Skin epidermis (tissue), 12 donors: ENCODE measurements around the gene EXOC2.
A peak's percentile ranks its signal among the peaks of the same experiment; 100 is the strongest.

Source experiments
- H3K27ac ChIP-seq, 21 experiments: fragments of 200-600 bp; sonication (generic) in 11 of 21; one replicate each; pipeline ENCODE4 v1.5.0; 2020; ENCODE audit warnings: mild to moderate bottlenecking in 3 of 21, inconsistent platforms in 2 of 21, moderate library complexity in 2 of 21
- H3K4me3 ChIP-seq, 7 experiments: fragments of 200-600 bp; sonication (generic) in 2 of 7; one replicate each; pipeline ENCODE4 v1.5.0; 2020; ENCODE audit warnings: inconsistent platforms in 2 of 7, mild to moderate bottlenecking in 2 of 7, moderate library complexity in 1 of 7

Gene EXOC2

DNA sequence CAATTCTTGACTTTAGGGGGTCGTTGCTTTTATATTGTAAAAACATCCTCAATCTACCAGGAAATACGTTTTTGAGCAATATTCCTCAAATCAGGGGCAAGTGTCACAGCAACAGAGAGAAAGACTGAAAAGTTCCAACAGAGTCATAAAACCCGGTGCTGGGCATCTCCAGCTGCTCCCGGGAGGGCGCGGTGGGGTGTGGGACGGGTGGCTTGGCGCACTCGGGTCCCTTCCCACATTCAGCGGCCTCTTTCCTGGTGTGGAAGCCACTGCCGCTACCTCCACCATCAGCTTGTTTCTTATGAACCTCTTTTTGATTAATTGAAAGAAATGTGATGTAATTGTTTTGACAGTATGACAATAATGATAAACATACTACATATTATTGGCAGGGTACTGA lies 203.2 kb downstream of the EXOC2 start:
- Histone ChIP-seq H3K27ac (peak overlapping the region in 1 of 21 experiments; percentile 67), H3K4me3 (no peak overlapping the region)

DNA sequence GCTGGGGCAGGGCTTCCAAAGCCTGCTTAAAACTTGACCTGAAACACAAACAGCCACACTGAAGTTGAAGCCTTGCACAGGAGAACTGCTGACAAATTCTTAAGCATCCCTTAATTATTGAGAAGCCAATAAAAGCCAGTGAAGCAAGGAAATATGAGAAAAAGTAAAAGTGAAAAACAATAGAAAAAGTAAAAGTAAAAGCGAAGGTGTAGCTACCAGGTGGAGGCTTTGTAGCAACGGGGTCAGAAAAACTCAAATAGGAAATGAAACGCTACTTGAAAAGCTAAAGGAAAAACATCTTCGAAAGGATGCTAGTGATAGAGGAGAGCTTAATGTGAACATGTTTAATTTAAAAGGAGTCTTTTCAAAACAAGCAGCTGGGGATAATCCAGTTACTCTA lies 203.9 kb downstream of the EXOC2 start:
- H3K4me3 ChIP-seq = no peak overlapping the region
- H3K27ac ChIP-seq = no peak overlapping the region

DNA sequence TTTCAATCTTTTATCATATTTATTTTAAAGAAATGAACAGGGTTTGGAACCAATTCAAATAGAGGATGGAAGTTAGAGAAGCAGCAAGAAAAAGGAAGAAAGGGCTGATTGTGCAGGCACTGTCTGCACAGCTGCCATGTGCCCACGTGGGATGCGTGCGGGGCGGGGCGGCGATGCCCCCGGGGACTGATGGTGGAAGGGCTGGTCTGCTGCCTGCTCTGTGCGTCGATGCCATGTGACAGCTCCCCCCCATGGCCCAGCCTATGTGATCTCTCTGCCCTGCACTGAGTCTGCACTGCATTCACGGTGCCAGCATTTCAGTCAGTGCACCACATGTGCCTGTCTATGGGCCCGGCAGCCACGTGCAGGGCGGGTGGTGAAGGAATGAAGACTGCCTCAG lies 205.0 kb downstream of the EXOC2 start:
- no peak overlapping the region for H3K4me3 ChIP-seq
- H3K27ac ChIP-seq = no peak overlapping the region

DNA sequence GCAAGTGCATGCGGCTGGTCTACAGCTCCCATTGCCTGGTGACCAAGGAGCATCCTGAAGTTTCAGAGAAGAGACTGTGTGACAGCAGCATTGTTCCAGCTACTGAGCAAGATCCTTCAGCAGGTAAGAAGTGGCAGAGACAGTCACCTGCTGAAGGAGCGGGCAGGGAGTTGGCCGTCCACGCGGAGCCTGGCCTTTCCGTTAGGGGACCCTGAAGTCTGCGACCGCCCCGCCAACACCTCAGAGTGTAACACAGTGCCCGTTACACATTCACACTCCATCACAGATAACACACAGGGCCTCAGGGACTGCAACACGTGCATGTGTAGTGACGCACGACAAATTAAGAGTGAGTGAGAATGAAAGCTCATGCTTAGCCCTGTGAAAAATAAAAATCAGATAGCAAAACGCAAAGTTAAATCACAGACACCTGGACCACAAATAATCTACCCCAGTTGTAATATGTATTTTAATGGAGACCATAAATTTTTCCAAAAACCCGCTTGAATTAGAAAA lies 207.2 kb downstream of the EXOC2 start:
- no peak overlapping the region for H3K4me3 ChIP-seq
- H3K27ac ChIP-seq = no peak overlapping the region

DNA sequence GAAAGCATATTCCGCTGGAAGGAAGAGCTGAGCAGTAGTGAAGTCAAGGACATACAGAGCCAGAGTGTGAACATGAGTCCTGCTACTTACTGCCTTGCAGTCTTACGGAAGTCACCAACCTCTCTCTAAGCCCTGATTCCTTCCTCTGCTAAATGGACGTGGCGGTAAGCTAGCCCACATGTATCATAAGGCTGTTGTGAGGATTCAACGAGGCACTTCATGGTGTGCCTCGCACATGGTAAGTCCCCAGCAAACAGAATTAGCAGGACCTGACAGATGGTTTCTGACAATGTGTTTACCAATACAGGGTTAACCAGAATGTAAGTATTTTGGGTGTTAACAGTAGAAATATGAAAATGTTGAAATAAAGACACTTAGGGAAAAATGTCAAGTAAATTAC lies 208.2 kb downstream of the EXOC2 start:
- no peak overlapping the region for H3K27ac ChIP-seq
- no peak overlapping the region for H3K4me3 ChIP-seq

DNA sequence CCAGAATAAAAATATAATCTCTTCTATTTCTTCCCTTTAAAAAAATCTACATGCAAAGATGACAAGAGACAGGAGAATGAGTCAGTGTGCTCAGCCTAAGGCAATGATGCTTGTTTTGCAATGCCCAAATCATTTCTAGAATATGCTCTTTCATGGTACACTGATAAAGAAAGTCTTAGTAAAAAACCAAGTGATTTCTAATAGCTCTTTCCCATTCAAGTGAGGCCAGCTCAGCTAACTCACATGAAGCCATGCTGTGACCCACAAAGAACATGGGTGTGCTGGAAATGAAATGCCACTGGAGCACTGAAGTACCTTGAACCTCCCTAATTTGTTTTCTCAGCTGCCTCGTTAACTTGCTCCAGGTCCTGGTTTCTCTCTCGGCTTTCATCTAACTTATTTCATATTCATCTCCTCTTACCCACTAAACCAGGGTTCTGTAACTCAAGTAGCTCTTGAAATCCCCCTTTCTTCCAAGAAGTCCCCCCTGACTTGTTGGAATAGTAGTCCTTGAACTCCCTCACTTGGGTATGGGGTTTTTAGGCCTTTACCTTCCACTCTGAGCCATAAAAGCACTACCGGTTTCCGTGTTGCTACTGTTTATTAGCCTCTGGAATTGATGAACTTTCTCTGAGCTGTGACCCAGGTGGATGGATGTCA lies 208.7 kb downstream of the EXOC2 start:
- Histone ChIP-seq H3K4me3 (no peak overlapping the region), H3K27ac (no peak overlapping the region)

DNA sequence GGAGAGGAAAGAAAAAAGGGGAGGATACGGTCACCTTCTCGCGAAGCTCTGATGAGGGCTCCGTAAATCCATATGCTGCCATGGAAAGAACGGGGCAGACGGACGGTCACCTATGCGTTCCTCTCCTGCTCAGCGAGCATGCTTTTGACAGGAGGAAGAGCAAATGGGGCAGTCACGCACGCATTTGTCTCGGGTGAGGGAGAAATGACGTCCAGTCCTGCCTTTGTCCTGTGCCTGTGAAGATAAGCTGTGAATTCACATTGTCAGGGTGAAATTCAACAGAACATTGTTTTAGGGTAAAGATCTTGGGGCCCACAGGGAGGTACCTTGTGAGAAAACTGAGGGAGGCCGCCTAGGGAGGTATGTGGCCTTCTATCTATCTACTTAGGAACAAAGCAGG lies 217.6 kb downstream of the EXOC2 start:
- no peak overlapping the region for H3K4me3 ChIP-seq
- H3K27ac ChIP-seq = no peak overlapping the region

DNA sequence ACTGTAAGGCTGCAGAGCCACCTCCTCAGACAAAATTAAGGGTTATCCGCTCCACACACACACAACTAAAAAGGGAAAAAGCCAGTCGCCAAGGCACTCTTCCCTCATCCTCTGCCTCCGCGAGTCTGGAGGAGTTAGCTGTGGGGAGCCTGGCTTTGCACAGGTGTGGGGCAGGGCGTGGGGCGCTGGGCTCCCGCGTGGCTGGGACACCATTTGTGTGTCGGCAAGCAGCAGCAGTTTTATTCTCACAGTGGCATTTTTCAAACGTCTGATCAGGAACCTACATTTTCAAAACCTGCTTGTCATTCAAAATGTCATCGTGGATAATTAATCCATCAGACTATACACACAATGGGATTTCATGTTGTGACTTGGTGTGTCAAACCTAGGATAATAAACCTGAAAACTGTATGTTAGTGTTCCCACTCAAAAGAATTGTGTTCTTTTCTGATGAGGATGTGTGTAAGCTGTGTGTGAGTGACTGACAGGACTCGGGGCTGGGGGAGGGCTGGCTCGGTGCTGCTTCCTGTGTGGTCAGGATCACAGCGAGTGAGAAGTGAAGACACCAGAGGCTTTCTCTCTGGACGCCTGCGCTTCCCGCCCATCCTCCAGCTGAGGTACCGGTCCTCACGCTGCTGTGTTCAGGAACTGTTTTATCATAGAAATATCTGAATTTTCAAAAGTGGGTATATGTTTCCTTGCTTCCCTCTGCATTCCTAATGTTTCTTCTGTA lies 218.3 kb downstream of the EXOC2 start:
- H3K27ac ChIP-seq = no peak overlapping the region
- H3K4me3 ChIP-seq = no peak overlapping the region

DNA sequence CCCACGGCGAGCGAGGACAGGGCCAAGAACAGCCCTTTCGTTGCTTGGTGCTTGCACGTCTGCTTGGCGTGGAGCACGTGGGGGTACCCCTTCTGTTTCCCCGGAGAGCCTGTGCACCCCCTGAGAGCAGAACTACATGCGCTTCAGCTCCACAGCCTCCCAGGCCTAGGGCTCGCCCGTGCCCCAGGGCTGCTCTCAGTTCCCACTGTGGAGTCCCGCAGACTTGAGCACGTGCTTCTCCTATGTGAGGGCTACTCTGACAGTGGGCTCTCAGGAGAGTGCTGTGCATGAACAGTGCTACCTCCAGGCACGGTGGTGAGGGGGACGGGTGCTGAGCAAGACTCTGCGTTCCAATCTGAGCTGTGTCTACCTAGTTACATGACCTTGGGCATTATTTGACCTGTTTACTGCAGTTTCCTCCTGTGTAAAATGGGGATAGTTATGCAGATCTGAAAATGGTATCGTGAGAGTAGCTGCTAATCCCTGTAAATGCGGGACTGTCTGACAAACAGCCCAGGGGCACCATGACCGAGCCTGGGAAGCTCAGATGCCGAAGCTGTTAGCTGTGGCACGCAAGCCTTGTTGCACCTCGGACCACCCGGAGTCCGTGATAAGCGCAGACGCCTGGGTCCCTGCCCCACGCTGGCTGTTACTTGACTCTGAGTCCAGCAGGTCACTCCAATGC lies 219.0 kb downstream of the EXOC2 start:
- Histone ChIP-seq H3K4me3 (no peak overlapping the region), H3K27ac (no peak overlapping the region)

DNA sequence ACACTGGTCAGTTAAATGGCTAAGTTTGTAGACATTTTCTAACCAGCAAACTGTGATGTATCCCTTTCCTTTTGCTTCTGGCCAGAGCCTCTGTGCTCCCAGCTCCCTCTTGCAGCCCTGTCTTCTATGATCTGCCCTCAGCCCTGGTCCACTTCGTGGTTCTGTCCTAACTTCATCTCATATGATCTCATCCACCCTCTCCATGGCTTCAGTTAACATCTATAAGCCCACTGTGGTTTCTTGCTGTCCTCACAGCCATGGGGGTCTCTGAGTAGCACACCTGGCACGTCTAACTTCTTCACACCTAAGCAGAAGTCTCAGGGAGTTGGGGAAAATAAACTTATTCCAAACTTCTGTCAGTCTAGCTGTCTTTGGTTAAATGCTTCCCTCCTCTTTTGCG lies 219.6 kb downstream of the EXOC2 start:
- Histone ChIP-seq H3K4me3 (no peak overlapping the region), H3K27ac (no peak overlapping the region)

DNA sequence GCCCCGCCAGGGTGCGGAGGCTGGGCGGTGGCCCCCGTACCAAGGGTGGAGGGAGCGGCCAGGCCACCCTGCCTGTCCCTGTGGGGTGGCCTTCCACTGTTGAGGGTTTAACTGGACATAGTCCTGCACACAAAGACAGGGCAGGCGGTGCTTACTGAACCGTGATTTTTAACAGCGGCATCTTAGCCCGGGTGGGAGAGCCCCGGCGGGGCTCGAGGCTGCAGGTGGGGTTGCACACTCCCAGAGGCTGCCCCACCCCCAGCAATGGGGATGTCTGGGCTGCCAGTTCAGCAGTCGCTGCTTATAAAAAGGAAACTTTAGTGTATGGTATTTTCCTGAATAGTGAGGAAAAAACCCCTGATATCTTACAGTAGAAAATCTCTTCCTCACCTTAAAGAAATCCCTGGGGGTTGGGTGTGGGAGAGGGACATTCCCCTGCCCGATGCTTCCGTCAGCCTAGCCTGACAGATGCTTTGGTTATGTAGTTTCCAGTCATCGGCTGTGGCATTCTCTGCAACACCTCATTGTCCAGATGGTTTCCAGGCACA lies 222.0 kb downstream of the EXOC2 start:
- Histone ChIP-seq H3K4me3 (no peak overlapping the region), H3K27ac (no peak overlapping the region)

DNA sequence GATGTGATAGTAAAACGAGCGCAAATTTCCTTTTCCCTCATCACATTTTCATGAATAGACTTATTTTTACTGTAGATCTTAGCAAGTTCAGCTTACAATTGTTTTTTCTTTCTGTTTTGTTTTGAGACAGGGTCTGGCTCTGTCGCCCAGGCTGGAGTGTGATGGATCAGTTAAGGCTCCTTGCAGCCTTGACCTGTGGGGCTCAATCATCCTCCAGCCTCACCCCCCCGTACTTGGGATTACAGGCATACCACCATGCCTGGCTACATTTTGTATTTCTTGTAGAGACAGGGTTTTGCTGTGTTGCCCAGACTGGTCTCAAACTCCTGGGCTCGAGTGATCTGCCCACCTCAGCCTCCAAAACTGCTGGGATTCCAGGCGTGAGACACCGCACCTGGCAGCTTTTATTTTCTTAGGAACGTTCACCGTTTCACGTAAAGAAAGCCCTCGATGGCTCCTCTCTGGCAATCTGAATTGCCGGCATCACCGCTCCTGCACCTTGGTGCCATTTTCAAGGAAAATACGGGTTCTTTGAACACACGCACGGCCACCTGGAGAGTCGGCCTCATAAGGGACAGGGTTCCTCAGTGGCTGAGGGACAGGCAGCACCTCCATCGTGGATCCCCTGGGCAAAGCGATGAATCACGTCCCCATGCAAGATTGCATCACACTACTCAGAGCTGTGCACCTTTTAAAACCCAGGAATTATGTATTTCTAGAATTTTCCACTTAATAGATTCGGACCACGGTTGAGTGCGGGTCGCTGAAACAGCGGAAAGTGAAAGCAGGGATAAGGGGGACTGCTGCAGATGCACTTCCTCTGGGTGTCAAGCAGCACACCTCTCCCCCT lies 222.7 kb downstream of the EXOC2 start:
- Histone ChIP-seq H3K27ac (no peak overlapping the region), H3K4me3 (no peak overlapping the region)

DNA sequence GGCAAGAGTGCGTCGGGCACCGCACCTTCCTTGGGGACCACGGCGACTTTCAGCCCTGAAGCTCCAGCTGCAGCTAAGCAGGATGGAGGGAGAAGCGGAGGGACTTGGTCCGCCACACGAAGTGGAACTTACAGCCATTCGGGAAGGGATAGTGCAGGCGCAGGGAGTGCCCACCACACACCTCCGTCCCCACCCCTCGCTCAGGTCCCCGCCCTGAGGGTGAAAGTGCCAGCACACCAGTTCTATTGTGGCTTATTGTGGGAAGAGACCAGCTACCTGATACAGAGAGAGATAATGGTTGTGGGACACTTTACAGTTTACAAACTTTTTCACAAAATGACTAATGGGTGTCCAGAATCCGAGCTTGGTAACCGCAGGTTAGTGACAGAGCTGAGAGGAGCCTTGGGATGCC lies 225.3 kb downstream of the EXOC2 start:
- Histone ChIP-seq H3K4me3 (no peak overlapping the region), H3K27ac (no peak overlapping the region)

DNA sequence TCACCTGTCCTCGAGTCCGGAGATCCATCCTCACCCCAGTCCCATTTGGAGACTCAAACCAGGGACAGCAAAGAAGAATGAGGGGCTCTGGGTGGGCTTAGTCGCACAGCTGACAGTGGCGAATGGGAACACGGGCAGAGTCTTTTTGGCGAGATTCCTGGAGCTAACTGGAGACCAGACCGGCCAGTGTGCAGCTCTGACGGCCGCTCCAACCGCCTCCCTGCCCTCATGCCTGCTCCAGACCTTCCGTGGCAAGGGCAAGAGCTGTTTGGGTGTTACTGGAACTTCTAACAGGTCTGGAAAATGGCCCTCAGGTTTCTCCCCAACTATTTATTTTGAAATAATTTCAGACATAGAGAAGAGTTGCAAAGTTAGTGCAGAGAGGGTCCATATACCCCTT lies 225.8 kb downstream of the EXOC2 start:
- Histone ChIP-seq H3K27ac (no peak overlapping the region), H3K4me3 (no peak overlapping the region)

DNA sequence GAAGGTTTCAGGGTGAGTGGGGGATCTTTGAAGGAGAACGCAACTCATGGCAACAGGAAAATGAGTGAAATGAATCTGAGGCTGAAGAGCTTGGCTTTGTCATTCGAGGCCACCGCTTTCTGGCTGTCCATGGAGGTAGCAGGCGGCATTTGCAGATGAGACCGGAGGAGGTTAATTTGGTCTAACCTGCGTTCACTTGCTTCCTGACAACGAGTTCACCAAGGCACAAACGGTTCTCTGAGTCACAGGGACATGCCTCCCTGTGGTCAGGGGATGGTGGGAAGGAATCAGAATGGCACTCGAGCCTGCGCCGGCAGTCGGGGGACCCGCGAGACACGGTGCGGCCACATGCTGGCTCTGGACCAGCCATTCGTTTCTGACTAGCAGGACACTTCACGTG lies 226.4 kb downstream of the EXOC2 start:
- no peak overlapping the region for H3K27ac ChIP-seq
- H3K4me3 ChIP-seq = no peak overlapping the region

DNA sequence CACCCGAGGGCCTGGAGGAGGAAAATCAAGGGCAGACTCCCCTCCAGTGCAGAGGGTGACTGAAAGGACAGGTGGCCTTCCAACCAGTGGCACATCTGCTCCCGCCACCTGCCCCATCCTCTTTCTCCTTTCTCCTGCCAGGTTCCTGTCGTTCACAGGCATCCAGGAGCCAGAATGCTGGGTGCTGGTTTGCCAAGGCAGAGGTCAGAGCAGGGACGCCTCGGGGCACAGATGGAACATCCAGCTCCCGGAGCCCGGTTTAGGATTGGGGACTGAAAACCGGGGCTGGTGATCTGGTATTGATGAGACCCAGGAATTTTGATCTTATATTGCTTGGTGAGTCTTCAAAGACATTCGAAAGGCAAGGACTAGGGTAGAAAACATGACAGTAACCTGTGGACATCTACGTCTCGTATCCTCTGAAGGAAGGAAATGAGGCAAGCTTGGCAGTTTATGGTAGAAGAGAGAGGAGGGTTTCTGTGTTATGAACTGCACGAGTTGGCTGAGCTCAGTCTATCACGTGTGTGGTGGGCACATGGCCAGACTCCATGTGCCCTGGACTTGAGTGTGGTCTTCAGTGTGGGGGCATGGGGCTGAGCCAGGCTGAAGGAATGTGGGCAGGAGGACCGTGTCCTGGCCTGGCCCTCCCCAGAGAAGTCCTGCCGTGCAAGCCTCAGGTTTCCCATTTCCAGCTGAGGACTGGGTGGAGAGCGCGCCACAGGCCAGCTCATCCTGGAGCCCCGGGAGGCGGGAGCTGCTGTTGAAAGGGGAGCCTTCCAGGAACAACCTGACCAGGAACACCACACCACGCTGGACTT lies 227.2 kb downstream of the EXOC2 start:
- Histone ChIP-seq H3K4me3 (no peak overlapping the region), H3K27ac (no peak overlapping the region)

DNA sequence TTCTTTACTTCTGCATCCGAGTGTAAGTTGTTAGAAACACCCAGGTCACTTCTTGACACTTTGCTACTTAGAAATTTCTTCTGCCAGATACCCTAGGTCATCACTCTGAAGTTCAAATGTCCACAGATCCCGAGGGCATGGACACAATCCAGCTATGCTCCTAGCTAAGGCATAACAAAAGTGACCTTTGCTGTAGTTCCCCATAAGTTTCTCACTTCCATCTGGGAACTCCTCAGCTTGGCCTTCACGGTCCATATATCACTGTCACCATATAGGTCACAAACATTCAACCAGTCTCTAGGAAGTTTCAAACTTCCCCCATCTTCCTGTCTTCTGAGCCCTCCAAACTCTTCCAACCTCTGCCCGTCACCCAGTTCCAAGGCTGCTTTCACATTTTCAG lies 236.1 kb downstream of the EXOC2 start:
- no peak overlapping the region for H3K27ac ChIP-seq

DNA sequence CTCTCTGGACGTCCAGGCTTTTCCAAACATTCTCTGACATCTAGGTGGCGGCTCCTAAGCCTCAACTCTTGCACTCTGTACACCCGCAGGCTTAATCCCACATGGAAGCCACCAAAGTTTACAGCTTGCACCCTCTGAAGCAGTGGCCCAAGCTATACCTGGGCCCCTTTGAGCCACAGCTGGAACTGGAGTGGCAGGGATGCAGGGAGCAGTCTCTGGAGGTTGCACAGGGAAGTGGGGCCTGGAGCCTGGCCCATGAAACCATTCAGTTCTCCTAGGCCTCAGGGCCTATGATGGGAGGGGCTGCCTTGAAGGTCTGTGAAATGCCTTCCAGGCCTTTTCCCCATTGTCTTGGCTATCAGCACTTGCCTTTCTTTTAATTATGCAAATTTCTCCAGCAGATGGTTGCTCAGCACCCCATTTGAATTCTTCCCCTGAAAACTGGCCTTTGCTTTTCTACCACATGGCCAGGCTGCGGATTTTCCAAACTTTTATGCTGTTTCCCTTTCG lies 236.5 kb downstream of the EXOC2 start:
- Histone ChIP-seq H3K27ac (no peak overlapping the region), H3K4me3 (no peak overlapping the region)

More for the DNA sequence above, 236.1 kb downstream of the EXOC2 start:
- no peak overlapping the region for H3K4me3 ChIP-seq

DNA sequence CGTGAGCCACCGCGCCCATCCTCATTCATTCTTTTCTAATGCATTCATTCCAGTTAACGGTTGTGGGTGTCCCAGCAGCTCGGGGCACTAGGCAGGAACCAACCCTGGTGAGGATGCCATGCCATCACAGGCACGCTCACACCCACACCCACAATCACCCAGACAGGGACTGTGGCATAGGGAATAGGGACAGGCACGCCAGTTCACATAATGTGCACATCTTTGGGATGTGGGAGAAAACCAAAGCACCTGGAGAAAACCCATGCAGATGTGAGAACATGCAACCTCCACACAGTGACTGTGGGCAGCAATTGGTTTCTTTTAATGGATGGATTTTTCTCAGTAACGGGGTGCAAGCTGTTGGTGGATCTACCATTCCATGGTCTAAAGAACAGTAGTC lies 237.1 kb downstream of the EXOC2 start:
- no peak overlapping the region for H3K27ac ChIP-seq
- no peak overlapping the region for H3K4me3 ChIP-seq
